HG03196 (cell line): ENCODE data around the gene NACAD.

Experiments used
- ATAC-seq: cut with Tn5 transposase; IDR thresholded peaks from one replicate; pipeline ENCODE4 v1.9.1; 2021; ENCODE audit not compliant: unreplicated experiment

The NACAD gene

DNA sequence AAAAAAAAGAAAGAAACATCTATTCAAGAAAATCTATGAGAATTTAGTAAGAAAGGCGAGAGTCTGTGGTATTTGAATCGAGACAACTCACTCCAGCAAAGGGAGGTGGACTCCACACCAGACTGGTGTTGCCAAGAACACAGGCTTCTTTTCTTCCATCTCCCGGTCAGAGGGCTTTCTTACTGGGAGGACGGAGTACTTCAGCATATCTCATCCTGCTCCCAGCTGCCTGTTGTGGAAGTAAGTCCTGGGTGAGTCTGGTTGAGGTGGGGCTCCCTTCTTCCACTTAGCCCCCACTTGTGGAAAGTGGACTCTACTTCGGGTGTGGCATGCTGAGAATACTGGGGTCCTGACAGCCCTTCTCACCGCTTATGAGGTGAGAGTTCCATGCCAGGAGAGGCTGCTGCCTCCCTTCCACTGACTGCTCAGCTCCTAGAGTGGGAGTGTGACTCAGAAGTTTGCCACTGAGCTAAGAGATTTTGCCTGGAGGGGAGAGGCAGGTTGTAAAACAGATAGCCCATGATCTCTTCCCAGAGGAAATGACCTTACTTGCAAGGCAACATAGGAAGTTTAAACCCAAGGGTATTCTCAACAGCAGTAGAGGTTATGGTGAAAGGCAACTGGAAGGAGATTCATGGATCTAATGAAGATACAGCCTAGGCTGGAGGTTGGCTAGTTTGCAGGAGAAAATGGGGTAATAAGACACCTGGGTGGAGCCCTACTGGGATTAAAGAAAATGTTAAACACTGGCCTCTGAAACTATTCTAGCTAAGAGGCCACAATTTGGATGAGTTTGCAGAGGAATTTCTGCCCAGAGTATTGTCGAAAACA is 3.5 kb upstream of the NACAD start:
- no peak for ATAC-seq

DNA sequence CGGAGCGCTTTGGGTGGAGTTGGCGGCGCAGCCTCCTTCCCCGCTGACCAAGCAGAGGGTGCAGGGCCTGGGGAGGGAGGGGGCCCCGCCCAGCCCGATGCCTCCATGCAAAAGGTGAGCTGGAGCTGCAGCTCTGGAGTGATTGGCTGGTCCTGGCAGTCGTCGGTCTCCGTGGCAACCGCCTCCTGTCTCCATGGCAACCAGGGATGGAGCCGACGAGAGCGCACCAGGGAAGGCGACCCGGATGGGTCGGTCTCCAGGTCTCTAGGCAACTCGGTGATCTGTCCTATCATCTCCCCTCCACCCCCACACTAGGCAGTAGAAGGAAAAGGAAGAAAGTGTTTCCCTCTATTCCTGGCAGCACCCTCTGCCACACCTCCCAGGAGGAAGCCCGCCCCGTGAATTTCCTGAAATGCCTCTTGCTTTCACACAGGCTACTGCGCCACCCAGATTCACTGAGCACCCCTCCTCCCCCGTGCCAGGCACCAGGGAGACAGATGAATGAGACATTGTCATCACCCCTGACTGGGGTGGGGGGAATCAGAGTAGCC is 647 bp upstream of the NACAD start:
- no peak for ATAC-seq

GRCh38 chr7:45088146-45088701 is 545 bp downstream of the NACAD start:
- ATAC-seq = no peak

- ATAC-seq = no peak
Observed at GRCh38 chr7:45087301-45088145, 1.2 kb downstream of the NACAD start.

GRCh38 chr7:45086331-45087065 is 2.3 kb downstream of the NACAD start:
- no peak for ATAC-seq

GRCh38 chr7:45085619-45086200 is 3.1 kb downstream of the NACAD start:
- no peak for ATAC-seq

DNA sequence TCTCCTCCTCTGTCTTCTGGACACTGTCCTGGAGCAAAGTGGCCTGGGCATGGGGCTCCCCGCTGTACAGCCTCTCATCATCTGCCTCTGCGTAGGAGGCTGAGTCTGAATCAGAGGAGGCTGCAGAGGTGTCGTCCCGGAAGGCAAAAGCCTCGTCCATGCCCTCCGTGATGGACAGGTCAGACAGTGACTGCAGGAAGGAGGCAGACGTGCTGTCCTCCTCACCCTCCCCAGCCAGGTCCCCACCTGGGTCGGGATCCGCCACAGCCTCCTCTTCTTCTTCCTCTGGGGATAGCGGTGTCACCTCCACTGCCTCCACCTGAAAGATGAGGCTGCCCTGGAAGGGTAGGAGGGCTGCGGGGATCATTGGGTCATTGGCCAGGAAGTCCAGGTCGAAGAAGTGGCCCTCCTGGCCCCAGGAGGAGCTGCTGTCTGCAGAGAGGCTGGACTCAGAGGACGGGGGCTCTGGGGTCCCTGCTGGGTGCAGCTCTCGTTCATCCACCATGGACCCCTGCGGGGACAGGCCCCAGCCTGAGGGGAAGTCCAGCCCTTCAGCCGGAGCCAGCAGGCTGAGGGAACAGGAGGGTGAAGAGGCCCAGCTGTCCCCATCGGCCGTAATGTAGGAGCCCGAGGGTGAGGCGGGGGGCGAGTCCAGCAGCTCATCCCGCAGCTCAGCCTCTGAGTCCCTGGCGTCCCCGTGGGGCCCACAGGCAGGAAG is 3.7 kb downstream of the NACAD start:
- no peak for ATAC-seq

DNA sequence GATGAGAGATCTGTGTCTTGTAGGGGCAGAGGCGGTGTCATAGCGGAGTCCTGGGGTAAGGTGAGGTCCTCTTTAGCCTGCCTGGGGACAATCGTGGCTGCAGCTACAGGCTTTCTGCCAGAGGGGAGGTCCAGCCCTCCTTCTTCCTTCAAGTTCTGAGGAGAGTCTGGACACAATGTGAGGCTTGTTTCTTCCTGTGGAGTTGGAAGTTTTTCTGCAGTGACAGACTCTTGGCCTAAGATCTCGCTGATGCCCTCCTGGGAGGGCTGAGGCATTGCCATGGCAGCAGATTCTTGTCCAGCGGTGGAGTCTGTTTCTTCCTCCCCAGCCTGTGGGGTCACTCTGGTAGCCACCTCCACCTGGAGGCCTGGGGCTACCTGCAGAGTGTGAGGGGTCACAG is 4.4 kb downstream of the NACAD start:
- no peak for ATAC-seq

- no peak for ATAC-seq
Observed at GRCh38 chr7:45082831-45083331, 5.9 kb downstream of the NACAD start.

DNA sequence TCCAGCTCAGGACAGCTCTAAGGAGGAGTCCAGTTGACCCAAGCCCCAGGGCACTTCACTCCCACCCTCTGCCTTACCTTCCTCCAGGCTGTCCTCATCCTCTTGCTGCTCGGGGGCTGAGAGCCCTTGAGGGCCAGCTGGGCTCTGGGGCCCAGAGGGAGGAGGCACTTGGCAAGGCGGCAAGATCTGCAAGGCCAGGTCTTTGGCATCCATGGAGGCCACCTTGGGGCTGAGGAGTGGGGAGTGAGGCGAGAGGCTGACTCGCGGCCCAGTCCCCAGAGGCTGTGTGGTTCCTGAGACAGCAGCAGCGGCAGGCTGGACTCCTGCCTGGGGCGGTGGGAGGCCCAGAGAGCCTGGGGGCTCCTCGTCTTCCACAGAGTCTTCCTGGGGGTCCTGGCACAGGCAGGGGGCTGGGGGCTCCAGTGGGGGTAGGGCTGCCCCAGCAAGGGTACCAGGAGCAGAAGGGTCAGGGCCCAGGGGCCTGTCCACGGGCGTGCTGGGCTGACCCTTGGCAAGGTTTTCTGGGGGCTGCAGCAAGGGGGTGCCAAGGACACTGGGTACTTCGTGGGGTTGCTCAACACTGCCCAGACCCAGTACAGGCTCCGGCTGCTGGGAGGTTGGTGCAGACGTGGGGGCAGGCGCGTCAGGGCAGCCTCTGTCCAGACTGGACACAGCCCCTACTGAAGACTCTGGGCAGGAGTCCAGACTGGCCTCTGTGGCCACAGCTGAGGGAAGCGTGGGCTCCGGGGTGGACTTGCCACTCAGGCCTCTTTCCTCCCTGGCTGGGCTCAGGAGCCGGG is 6.5 kb downstream of the NACAD start:
- no peak for ATAC-seq

GRCh38 chr7:45081670-45081974 is 7.1 kb downstream of the NACAD start:
- no peak for ATAC-seq

GRCh38 chr7:45080958-45081669 is 7.7 kb downstream of the NACAD start:
- no peak for ATAC-seq

DNA sequence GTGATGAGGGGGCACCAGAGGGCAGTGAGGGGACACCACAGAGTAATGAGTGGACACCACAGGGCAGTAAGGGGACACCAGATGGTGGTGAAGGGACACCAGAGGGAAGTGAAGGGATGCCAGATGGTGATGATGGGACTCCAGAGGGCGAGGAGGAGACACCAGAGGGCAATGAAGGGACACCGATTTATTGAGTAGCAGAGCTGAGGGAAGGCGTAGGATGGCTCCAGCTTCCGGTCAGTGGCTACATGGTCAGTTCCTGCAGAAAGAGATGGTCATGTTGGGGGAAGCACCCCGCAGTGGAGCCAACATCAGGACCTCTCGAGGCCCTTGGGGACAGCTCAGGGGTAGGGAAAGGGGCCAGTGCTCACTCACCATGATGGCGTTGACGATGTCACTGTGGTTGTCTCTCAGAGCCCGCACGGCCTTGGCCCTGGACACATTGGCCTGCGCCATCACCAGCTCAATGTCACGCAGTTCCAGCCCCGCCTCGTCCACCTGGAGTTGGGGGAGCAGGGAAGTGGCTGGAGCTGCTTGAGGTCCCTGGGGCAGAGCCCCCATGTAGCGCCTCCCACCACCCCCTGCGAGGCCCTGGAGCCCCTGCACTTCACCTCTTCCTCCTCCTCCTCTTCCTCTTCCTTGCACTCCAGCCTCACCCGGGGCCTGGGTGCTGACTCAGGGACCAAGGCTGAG is 8.4 kb downstream of the NACAD start:
- ATAC-seq = no peak

DNA sequence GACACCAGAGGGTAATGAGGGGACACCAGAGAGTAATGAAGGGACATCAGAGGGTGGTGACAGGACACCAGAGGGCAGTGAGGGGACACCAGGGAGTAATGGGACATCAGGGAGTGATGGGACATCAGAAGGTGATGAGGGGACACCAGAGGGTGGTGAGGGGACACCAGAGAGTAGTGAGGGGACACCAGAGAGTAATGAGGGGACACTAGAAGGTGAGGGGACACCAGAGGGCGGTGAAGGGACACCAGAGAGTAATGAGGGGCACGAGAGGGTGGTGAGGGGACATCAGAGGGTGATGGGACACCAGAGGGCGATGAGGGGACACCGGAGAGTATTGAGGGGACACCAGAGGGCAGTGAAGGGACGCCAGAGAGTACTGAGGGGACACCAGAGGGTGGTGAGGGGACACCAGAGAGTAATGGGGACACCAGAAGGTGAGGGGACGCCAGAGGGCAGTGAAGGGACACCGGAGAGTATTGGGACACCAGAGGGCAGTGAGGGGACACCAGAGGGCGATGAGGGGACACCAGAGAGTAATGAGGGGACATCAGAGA is 10.6 kb downstream of the NACAD start:
- ATAC-seq = no peak

GRCh38 chr7:45077579-45077978 is 11.2 kb downstream of the NACAD start:
- no peak for ATAC-seq

DNA sequence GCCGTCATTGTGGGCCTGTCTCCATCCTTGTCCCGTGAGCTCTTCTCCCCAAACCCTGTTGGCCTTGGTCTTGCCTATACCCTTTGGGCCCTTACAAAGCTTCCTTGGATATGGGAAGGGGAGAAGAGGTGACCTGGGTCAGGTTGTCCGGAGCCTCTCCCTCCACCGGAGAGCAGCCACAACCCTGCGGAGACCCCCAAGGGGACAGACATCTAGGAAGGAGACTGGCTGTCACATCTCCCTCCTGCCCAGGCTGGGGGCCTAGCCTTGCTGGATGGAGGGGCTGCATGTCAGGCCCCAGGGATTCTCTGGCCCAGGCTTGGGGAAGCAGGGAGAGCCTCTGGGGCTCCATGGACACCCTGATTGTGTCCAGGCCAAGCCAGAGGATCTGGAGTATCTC is 11.8 kb downstream of the NACAD start:
- ATAC-seq = no peak
